CD4-positive, alpha-beta T cell treated with Interleukin-4 for 4 hours (primary cell): ENCODE measurements around the gene WNK2.

Experiments
- DNase-seq: peaks from one replicate; pipeline ENCODE4 v3.0.0-alpha.2; 2020

The WNK2 gene

DNA sequence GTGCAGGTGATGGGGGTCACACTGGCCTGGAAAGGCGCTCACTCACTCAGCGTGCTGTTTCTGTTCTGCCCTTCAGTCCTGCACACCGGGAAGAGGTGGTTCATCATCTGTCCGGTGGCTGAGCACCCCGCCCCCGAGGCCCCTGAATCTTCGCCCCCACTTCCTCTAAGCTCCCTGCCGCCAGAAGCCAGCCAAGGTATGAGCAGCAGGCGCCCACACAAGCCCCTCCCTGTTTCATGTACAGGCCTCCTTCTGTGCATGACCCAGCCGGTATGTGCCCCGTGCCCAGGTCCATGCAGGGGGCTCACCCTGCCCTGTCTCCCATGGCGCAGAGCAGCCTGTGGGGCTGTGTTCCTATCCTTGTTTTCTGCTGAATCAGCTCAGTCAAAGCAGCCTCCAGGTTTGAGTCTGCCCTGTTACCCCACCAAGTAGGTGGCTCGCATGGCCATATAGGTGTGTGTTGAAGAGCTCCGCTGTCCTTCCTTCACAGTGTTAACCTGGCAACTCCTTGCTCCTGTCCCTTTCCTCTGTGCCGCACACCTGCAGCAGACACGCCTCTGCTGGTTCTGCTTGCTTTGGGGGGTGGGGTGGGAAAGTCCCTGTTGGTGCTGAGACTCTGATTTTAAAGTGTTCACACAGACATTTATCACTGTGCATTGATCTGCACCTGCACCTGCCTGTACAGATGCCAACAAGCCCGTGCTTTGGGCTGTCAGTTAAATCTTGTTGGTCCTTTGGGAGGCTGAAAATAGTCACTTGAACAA lies 84.8 kb downstream of the WNK2 start:
- DNase-seq, result peak; percentile 18

DNA sequence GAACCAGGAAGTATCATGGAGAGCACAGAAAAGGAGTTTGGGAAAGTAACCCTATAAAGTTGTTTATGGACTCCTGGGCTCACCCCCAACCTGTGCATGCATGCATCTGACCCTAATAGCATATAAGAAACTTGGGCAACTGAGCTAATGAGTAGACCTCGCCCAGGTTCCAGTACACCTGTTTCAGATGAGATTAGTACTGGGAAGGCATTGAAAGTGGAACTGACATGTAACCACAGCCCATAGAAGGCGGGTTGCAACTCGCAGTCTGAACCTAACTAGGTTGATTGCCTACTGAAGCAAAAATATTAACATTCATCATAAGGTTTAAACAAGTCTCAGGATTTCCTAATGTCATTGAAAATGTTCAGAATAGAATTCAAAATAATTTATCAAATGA lies 87.0 kb downstream of the WNK2 start:
- DNase-seq, result no peak

DNA sequence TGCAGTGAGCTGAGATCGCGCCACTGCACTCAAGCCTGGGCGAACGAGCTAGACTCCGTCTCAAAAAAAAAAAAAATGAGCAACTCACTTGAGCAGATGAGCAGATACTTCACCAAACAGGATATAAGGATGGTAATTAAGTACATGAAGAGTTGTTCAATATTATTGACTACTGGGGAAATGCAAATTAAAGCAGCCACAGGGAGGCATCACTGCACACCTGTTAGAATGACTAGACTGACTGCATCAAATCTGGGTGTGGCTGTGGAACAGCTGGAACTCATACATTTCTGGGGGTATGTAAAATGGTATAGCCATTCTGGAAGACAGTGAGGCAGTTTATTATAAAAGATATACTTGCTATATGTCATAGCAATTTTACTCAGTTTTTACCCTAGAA lies 93.0 kb downstream of the WNK2 start:
- no peak for DNase-seq

DNA sequence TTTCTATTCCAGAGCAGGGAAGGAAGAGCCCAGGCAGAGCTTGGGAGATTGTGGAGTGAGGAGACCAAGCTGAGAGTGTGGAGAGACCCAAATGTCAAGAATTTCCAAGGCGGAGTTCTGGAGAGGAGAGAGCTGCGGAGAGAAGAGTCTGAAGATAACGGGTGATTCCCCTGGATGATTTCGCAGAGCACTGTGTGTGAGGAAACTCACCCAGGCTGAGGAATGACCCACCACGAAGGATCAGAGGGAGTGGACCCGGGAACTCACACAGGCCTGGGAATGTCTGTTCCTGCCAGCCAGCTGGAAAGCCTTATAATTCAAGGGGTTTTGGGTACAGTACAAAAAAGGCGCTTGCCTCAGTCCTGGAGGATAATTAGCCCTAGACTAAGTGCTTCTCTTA lies 94.2 kb downstream of the WNK2 start:
- no peak for DNase-seq

DNA sequence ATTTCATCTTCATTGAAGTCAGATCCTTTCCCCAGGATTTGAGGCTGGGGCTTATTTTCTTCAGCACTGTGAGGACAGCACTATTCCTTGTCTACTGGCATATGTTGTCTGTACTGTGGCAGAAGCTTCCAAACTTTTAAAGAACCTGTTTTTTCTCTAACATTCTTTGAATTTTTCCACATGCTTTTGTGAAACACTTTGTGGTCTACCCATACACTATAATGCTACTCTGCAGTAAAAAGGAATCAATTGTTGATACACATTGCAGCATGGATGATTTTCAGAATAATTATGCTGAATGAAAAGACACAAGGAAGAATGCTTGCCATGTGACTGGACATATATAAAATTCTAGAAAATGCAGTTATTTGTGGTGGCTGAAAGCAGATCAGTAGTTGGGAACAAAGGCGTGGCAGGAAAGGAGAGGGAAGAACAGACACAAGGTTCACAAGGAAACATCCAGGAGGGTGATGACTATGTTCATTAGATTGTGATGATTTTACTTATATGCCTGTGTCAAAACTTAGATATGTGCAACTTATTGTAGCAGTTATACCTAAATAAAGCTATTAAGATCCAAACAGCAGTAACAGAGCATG lies 96.8 kb downstream of the WNK2 start:
- DNase-seq, result no peak

DNA sequence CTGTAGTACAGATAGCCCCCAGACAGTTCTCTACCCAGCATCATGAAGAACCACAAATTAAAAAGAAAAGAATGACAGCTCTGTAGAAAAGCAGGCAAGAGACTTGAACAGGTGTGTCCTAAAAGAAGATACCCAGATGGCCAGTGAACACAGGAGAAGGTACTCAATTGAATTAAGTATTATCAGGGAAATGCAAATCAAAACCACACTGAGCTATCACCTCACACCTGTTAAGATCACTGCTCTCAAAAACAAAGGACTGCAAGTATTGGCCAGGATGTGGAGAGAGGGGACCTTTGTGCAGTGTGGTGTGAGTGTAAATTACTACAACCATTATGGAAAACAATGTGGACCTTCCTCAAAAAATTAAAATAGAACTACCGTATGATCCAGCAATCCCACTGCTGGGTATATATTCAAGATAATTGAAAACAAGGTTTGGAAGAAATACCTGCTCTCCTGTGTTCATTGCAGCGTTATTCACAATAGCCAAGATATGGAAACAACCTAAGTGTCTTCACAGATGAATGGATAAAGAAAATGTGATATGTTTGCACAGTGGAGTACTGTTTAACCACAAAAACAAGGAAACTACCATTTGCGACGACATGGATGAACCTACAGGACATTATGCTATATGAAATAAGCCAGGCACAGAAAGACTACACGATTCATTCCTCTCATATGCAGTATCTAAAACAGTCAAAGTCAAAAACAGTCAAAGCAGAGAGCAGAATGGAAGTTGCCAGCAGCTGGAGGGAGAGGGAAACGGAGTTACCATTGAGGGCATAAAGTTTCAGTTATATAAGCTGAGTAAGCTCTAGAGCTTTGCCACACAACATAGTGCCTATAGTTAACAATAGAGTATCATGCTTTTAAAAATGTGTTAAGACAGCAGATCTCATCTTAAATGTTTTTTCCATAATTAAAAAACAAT lies 102.6 kb downstream of the WNK2 start:
- no peak for DNase-seq

DNA sequence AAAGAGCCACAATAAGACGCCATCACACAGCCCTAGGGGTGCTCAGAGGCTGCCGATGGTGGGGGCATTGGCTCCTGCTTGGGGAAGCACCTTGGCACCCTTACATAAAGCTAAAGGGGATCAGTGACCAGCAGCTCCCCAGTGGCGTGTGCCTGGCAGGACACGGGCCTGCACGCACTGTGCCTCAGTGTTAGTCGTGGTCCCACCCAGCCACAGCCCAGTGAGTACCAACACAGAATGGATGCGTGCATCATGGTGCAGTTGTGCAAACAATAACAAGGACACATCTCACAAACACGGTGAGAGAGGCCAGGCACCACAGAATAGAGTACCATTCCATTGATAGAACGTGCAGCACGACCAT lies 103.2 kb downstream of the WNK2 start:
- DNase-seq, result no peak

DNA sequence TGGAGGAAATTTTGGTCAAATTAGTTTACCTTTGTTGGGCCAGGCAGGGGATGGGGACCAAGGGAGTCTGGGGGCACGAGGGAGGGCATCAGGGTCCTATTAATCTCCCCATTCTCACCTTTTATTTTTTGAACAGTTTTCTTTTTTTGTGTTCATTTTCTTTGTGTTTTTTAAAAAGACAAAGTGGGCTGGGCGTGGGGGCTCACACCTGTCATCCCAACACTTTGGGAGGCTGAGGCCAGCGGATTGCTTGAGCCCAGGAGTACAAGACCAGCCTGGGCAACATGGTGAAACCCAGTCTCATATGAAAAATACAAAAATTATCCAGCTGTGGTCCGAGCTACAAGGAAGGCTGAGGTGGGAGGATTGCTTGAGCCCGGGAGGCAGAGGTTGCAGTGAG lies 103.7 kb downstream of the WNK2 start:
- DNase-seq, result no peak

DNA sequence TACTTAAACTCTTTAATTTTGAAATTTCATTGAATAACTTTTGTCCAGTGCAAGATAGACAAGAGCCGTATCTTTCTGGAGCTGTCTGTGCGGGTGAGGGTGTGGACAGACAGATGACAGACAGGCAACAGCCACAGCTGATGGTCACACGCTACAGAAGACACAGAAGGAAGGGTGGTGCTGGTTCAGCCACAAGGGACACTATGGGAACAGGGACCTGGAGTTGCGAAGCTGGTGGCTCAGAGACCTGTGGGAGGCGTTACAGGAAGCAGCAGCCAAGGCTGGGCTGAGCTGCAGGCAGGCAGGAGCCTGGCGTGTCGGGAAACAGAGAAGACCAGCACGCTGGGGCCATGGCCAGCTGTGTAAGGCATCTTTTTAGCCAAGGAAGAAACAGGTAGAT lies 104.4 kb downstream of the WNK2 start:
- DNase-seq, result no peak

DNA sequence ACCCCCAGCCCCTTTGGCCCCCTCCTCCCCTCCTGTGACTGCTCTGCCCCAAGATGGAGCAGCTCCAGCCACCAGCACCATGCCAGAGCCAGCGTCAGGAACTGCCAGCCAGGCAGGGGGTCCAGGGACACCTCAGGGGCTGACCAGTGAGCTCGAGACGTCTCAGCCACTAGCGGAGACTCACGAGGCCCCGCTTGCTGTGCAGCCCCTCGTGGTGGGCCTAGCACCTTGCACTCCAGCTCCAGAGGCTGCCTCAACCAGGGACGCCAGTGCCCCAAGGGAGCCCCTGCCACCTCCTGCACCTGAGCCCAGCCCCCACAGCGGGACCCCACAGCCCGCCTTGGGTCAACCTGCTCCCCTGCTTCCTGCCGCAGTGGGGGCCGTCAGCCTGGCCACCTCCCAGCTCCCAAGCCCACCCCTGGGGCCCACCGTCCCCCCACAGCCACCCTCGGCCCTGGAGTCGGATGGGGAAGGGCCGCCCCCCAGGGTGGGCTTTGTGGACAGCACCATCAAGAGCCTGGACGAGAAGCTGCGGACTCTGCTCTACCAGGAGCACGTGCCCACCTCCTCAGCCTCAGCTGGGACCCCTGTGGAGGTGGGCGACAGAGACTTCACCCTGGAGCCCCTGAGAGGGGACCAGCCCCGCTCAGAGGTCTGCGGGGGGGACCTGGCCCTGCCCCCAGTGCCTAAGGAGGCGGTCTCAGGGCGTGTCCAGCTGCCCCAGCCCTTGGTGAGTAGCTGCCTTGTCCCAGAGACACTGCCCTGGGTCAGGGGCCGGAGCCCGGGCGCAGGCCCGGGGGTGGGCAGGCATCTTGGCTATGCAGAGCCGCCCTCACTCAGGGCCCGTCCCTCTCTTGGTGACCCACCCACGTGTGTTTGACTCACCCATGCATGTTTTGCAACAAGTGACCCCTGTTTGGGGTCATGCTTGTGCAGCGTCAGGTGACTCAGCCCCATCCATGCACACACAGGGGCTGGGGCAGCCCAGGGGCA lies 105.2 kb downstream of the WNK2 start:
- no peak for DNase-seq

DNA sequence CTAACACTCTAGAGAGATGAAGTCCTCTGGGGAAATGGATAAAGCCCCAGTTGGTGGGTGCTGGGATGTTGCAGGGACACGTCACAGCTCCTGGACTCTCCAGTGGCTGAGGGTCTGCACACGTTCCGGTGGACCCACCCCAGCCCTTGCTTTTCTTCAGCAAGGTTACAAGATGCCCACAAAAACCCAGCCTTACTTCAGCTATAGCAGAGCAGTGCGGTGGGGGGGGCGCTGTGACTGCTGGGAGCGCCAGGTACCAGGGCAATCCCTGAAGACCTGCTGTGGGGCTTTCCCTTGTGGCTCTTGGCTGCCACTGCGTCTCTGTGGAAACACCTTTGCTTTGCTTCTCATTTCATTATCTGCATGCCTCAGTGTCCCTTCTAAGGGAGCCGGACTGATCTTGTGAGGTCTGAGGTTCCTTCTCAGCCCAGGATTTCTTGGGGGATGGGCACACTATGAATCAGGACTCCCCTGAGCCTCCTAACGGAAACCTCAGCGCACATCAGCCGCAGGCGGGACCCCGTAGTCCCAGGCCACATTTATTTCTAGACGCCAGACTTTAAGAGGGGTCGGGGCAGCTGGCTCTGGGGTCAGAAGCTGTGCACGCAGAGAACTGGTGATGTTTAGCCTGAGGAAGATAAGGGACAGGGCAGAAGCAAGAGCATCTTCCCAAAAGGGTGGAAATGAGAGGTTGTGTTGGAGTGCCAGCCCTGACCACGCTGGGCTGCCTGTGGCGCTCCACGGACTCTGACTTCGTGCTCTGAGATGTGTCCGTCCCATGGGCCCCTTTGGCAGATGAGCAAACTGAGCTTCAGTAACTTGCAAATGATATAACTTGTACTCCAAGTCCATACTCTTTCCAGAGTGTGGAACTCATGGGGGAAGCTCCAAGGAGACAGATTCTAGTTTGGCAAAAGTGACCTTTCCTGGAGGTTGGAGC lies 106.8 kb downstream of the WNK2 start:
- no peak for DNase-seq

DNA sequence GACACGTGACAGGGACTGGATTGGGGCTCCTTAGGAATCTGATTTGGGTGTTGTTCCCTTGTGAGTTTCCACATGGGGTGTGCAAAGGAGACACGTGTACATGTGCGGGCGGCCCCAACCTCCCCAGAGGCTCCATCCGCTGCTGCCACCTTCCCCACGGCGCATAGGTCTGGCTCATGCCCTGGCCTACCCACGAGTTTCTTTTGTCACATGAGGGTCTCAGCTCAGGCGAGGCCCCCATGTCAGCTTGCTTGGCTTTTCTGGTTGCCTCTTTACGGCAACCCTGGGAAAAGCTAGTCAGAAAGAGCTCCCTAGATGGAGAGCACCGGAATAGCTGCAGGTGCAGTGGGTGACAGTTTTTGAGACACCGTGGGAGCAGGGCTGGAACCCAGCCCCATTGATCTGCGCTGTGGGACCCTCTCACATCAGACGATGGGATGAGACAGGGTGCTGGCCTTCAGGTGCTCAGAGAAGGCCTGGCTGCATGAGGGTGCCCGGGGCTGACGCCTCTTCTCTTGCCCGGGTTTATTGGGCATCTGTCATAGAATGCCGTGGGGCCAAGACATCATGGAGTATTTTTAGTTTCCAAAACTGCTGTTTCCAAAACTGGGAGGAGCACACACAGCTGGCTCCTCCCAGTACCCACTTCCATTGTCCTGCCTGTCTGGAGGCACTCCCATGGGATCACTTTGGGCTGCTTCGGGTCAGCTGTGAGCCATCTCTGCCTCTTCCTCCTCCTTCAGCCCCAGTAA lies 107.8 kb downstream of the WNK2 start:
- no peak for DNase-seq

DNA sequence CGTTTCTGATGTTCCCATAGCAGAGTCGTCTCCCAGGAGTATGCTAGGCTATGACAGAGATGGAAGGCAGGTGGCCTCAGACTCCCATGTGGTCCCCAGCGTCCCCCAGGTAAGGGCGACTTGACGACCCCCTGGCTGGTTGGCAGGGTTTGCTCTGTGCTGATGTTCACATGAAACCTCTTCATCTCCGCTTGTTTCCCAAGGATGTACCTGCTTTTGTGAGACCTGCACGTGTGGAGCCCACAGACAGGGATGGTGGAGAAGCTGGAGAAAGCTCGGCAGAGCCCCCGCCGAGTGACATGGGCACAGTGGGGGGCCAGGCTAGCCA lies 108.3 kb downstream of the WNK2 start:
- no peak for DNase-seq

DNA sequence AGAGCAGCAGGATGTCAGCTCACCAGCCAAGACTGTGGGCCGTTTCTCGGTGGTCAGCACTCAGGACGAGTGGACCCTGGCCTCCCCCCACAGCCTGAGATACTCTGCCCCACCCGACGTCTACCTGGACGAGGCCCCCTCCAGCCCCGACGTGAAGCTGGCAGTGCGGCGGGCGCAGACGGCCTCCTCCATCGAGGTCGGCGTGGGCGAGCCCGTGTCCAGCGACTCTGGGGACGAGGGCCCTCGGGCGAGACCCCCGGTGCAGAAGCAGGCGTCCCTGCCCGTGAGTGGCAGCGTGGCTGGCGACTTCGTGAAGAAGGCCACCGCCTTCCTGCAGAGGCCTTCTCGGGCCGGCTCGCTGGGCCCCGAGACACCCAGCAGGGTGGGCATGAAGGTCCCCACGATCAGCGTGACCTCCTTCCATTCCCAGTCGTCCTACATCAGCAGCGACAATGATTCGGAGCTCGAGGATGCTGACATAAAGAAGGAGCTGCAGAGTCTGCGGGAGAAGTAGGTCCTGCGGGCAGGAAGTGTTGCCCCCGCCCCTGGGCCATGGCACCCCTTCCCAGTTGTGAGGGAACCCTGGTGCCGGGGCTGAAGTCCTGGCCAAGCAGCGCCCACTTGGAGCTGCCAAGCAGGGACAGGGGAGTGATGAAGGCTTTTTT lies 108.9 kb downstream of the WNK2 start:
- no peak for DNase-seq

DNA sequence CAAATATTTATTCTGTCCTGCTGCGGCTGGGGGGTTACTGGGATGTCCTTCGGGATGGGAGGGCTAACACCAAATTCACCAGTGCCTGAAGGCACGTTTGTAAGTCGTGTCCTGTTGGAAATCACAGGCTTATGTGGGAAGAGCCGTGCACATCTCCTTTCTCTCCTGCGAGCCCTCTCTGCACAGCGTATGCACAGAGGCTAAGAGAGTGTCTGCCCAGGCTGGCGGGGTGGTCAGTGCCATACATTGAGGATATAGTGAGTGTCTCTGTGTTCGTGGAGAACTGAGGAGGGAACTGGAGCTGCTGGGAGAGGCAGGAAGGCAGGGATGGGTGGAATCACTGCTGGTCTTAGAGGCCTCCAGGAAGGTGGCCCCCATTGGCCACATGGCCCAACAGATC lies 110.1 kb downstream of the WNK2 start:
- no peak for DNase-seq

DNA sequence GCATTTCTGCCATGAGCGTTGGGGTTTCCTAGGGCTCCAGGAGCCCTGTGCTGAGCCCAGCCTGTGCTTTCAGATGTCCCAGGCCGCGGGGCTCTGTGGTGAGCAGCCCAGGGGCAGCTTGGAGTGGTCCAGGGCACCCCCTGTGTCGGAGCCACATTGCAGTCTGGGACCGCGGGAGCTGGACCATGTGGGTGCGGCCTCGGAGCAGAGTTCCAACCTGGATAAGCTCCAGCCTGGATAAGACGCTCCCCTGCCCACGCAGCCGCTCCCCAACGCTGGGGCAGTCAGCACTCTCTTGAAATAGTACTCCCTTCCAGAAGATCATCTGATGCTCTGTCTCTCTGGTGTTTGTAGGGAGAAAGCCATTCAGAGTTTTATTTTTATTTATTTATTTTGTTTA lies 111.1 kb downstream of the WNK2 start:
- DNase-seq, result no peak

DNA sequence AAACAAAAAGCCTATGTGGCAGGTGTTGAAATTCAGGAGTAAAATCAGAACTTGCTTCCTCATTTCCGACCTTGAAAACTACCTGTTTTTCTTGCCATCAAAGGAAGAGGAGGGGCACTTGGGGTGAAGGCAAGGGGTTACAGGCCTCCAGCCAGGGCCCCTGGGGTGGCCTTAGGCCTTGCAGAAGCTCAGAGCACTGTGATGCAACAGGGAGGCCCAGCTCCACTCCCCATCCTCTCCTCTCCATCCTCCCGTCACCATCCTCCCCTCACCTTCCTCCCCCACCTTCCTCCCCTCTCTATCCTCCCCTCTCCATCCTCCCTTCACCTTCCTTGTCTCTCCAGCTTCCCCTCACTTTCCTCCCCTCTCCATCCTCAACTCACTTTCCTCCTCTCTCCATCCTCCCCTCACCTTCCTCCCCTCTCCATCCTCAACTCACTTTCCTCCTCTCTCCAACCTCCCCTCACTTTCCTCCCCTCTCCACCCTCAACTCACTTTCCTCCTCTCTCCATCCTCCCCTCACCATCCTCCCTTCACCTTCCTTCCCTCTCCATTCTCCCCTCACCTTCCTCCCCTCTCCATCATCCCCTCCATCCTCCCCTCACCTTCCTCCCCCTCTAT lies 111.6 kb downstream of the WNK2 start:
- DNase-seq, result no peak

DNA sequence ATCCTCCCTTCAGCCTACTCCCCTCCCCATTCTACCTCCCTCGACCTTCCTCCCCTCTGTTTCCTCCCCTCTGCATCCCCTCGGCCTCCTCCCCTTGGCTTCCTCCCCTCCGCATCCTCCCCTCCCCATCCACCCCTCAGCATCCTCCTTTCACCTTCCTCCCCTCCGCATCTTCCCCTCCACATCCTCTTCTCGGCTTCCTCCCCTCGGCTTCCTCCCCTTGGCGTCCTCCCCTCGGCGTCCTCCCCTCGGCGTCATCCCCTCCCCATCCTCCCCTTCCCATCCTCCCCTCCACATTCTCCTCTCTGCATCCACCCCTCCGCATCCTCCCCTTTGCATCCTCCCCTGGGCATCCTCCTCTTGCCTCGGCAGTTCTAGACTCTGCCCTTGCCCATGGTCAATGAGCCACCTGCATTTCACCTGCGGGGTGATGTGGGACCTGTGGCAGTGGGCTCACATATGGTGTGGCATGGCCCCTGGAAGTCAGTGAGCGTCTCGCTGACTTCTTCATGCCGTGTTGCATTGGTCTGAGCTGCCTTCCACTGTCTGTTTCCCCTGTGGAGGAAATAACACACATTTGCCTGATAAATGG lies 113.0 kb downstream of the WNK2 start:
- DNase-seq, result no peak
